Neuronal stem cell (in vitro differentiated cells): ENCODE data around the gene SLX9.

Source experiments
- DNase-seq: peaks from one replicate; pipeline ENCODE4 v3.0.0-alpha.2; 2013; ENCODE audit warnings: low spot score
- H2AFZ ChIP-seq: one replicate; pipeline ENCODE4 v1.6.1; 2013; ENCODE audit warnings: mild to moderate bottlenecking, low read length, inconsistent platforms
- H2AK5ac ChIP-seq: 2 replicates; pipeline ENCODE4 v1.6.1; 2013; ENCODE audit warnings: low read depth, mild to moderate bottlenecking, inconsistent platforms, low read length, moderate library complexity, mixed read lengths
- H2BK120ac ChIP-seq: 2 replicates; pipeline ENCODE4 v1.6.1; 2013; ENCODE audit warnings: low read depth, mild to moderate bottlenecking, inconsistent platforms, low read length, moderate library complexity, mixed read lengths
- H2BK12ac ChIP-seq: one replicate; pipeline ENCODE4 v1.6.1; 2013; ENCODE audit warnings: low read length, inconsistent platforms
- H2BK15ac ChIP-seq: 2 replicates; pipeline ENCODE4 v1.6.1; 2013; ENCODE audit warnings: mild to moderate bottlenecking, low read length, inconsistent platforms, mixed read lengths
- H2BK5ac ChIP-seq: one replicate; pipeline ENCODE4 v1.6.1; 2013; ENCODE audit warnings: inconsistent platforms, mild to moderate bottlenecking, low read length, moderate library complexity
- H3K14ac ChIP-seq: one replicate; pipeline ENCODE4 v1.6.1; 2013; ENCODE audit warnings: low read length, inconsistent platforms
- H3K18ac ChIP-seq: 2 replicates; pipeline ENCODE4 v1.6.1; 2013; ENCODE audit warnings: low read length, inconsistent platforms
- H3K23ac ChIP-seq: 2 replicates; pipeline ENCODE4 v1.6.1; 2013; ENCODE audit warnings: low read depth, mild to moderate bottlenecking, mixed read lengths, low read length, inconsistent platforms; ENCODE audit not compliant: poor library complexity
- H3K27ac ChIP-seq: replicated peaks from 3 replicates; pipeline ENCODE4 v1.5.1; 2013; ENCODE audit warnings: low read length, inconsistent platforms
- H3K27me3 ChIP-seq, 3 experiments: 2 replicates each; pipeline ENCODE4 v1.6.1; 2013; ENCODE audit warnings: low read length in 3 of 3, mild to moderate bottlenecking in 2 of 3, inconsistent platforms in 1 of 3, low read depth in 1 of 3, mixed read lengths in 1 of 3, moderate library complexity in 1 of 3; ENCODE audit not compliant: control insufficient read depth in 3 of 3, insufficient read depth in 3 of 3
- H3K36me3 ChIP-seq, 2 donors: replicated peaks in 1 of 2; 2 replicates each; pipeline ENCODE4 v1.6.1; 2013; ENCODE audit warnings: low read length in 2 of 2; ENCODE audit not compliant: control insufficient read depth in 2 of 2, insufficient read depth in 2 of 2
- H3K4ac ChIP-seq: 2 replicates; pipeline ENCODE4 v1.6.1; 2013; ENCODE audit warnings: inconsistent platforms, mild to moderate bottlenecking, low read length, moderate library complexity
- H3K4me1 ChIP-seq, 2 donors: 1 replicate in 1 of 2; 2 replicates in 1 of 2; pipeline ENCODE4 v1.6.1; 2013; ENCODE audit warnings: low read length in 2 of 2, low read depth in 1 of 2; ENCODE audit not compliant: control insufficient read depth in 2 of 2, insufficient read depth in 1 of 2
- H3K4me2 ChIP-seq: one replicate; pipeline ENCODE4 v1.6.1; 2013; ENCODE audit warnings: mild to moderate bottlenecking, low read length, inconsistent platforms; ENCODE audit not compliant: insufficient read depth, poor library complexity, severe bottlenecking
- H3K4me3 ChIP-seq, 2 donors: 2 replicates each; pipeline ENCODE4 v1.5.1; 2013; ENCODE audit warnings: low read length in 2 of 2, mild to moderate bottlenecking in 2 of 2, inconsistent platforms in 1 of 2, moderate library complexity in 1 of 2
- H3K79me1 ChIP-seq: one replicate; pipeline ENCODE4 v1.6.1; 2013; ENCODE audit warnings: low read depth, mild to moderate bottlenecking, inconsistent platforms, low read length, moderate library complexity
- H3K9ac ChIP-seq: one replicate; pipeline ENCODE4 v1.6.1; 2013; ENCODE audit warnings: mild to moderate bottlenecking, low read depth, low read length, inconsistent platforms; ENCODE audit not compliant: poor library complexity
- H3K9me3 ChIP-seq, 2 donors: replicated peaks in 1 of 2; 2 replicates each; pipeline versions ENCODE3 to v1.6.1; 2013; ENCODE audit warnings: low read length in 2 of 2, mild to moderate bottlenecking in 2 of 2, inconsistent platforms in 1 of 2, low read depth in 1 of 2, mixed read lengths in 1 of 2, moderate library complexity in 1 of 2; ENCODE audit not compliant: control insufficient read depth in 2 of 2, insufficient read depth in 1 of 2
- H4K8ac ChIP-seq: one replicate; pipeline ENCODE4 v1.6.1; 2013; ENCODE audit warnings: low read depth, mild to moderate bottlenecking, inconsistent platforms, low read length, moderate library complexity
- H4K91ac ChIP-seq: one replicate; pipeline ENCODE4 v1.6.1; 2013; ENCODE audit warnings: low read length, low read depth, mild to moderate bottlenecking, inconsistent platforms; ENCODE audit not compliant: poor library complexity
- WGBS, 2 donors: extraction: QIAGEN DNeasy Blood & Tissue Kit; methylation state at CpG; one replicate each; pipeline ENCODE4 v1.1.7; 2013; ENCODE audit warnings: missing lambda C conversion rate in 2 of 2, mixed read lengths in 1 of 2; ENCODE audit not compliant: insufficient read length in 2 of 2, insufficient replicate concordance in 1 of 2; ENCODE audit errors: extremely low coverage in 2 of 2; 5-methylcytosine and 5-hydroxymethylcytosine counted together

SLX9 gene

DNA sequence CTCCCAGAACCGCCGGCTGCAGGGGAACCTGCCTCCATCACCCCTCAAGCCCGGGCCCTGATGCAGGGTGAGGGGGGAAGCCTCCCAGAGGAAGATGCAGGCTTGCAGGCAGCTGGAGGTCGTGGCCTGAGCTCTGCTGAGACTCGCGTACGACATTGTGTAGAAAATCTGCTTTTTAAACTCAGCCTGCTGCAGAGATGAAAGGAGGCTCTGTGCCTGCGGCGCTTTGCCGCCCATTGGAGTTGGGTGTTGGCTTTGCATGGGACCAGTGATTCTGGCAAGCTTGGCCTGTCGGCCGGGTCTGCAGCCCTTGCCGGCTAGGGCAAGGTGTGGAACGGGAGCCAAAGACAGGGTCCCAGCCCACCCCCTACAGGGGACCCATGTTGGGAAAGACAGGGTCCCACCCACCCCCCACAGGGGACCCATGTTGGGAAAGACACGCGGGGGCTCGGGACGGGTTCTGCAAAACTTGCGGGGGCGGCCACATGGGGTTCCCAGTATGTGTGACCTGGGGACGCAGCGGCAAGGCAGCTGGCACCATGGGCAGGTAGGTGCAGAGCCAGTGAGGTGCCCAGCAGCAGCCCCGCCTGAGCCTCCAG, 55.6 kb downstream of the SLX9 start:
- H3K4ac ChIP-seq = peak overlapping the region; percentile 84
- H3K4me3 ChIP-seq = no peak overlapping the region
- H3K79me1 ChIP-seq = no peaks in the 10 kb centered on the region
- H3K27me3 ChIP-seq = peaks cover 0 to 43% (median 0%) of the 10 kb centered on the region in 3 experiments
- peak overlapping the region; percentile 75 for H2BK12ac ChIP-seq
- peak overlapping the region; percentile 76 for H3K18ac ChIP-seq
- H2BK120ac ChIP-seq = no peak overlapping the region
- no peak overlapping the region for H4K8ac ChIP-seq
- H3K23ac ChIP-seq = peak overlapping the region; percentile 55
- WGBS, 2 donors = no CpG with 5 or more reads among the region's 23 CpGs
- H3K4me1 ChIP-seq = peaks cover 0 to 2% of the 10 kb centered on the region in 2 donors
- H2BK5ac ChIP-seq = peak overlapping the region; percentile 39
- H2BK15ac ChIP-seq = peak overlapping the region; percentile 79
- peak overlapping the region; percentile 21 for H3K14ac ChIP-seq
- no peak overlapping the region for H3K27ac ChIP-seq
- no peaks in the 10 kb centered on the region for H3K36me3 ChIP-seq
- H4K91ac ChIP-seq = no peak overlapping the region
- H2AK5ac ChIP-seq = peak overlapping the region; percentile 94
- H2AFZ ChIP-seq = no peak overlapping the region
- no peaks in the 10 kb centered on the region for H3K9me3 ChIP-seq
- H3K4me2 ChIP-seq = no peak overlapping the region
- H3K9ac ChIP-seq = no peak overlapping the region
- DNase-seq = no peak

DNA sequence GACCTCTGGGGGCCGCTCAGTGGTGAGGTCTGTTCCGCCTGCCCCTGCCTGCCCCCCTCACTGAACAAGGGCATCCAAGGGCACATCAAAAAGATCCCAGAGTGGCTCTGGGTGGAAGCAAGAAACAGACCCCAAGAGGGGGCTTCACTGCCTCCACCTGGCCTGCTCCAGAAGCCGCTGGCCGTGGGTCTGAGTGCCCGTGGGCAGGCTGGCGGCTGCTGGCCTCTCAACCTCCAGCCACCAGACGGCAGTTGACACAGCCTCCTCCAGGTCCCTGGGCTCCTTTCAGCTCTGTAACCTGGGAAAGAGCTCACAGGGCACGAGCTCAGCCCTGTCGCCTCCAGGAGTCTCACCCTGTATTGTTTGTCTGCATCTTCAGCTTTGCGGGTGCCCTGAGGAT, 56.3 kb downstream of the SLX9 start:
- H3K4me2 ChIP-seq = no peak overlapping the region
- H2BK15ac ChIP-seq = peak overlapping the region; percentile 79
- no peak overlapping the region for H3K14ac ChIP-seq
- no peaks in the 10 kb centered on the region for H3K9me3 ChIP-seq
- H3K4ac ChIP-seq = no peak overlapping the region
- no peak overlapping the region for H2BK120ac ChIP-seq
- peak overlapping the region; percentile 76 for H3K18ac ChIP-seq
- no peaks in the 10 kb centered on the region for H3K36me3 ChIP-seq
- H3K9ac ChIP-seq = no peak overlapping the region
- no peak overlapping the region for H3K27ac ChIP-seq
- H3K27me3 ChIP-seq = peaks cover 0 to 43% (median 0%) of the 10 kb centered on the region in 3 experiments
- DNase-seq = no peak
- no peak overlapping the region for H2BK5ac ChIP-seq
- no peak overlapping the region for H4K8ac ChIP-seq
- WGBS, 2 donors = no CpG with 5 or more reads among the region's 10 CpGs
- H4K91ac ChIP-seq = no peak overlapping the region
- peaks cover 0 to 2% of the 10 kb centered on the region in 2 donors for H3K4me1 ChIP-seq
- H2AK5ac ChIP-seq = peak overlapping the region; percentile 94
- no peaks in the 10 kb centered on the region for H3K79me1 ChIP-seq
- H3K4me3 ChIP-seq = no peak overlapping the region
- H3K23ac ChIP-seq = no peak overlapping the region
- H2AFZ ChIP-seq = no peak overlapping the region
- H2BK12ac ChIP-seq = no peak overlapping the region

DNA sequence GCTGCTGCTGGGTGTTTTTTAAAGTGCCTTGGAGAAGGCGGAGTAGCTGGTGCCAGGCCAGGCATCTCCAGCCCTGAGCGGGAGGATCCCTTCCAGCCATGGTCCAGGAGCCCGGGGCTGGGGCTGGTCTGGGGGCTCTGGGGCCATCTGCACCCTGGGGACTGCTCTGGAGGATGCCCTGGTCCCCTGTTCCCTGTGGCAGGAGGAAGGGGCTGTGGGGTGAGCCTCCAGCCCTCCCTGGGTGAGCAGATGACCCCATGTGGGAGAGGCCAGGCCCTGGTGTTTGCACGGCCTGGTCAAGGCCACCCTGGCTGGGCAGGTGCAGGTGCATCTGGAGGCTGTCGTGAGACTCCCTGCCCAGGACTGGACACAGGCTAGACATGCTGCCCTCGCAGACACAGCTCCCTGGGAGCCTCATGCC, 56.7 kb downstream of the SLX9 start:
- no peaks in the 10 kb centered on the region for H3K9me3 ChIP-seq
- no peak overlapping the region for H3K4ac ChIP-seq
- H3K4me3 ChIP-seq = no peak overlapping the region
- H3K23ac ChIP-seq = peak overlapping the region; percentile 86
- no peak overlapping the region for H3K9ac ChIP-seq
- H4K91ac ChIP-seq = no peak overlapping the region
- H2BK12ac ChIP-seq = peak overlapping the region; percentile 31
- no peak overlapping the region for H2AFZ ChIP-seq
- peak overlapping the region; percentile 76 for H4K8ac ChIP-seq
- WGBS, 2 donors = no CpG with 5 or more reads among the region's 6 CpGs
- H3K14ac ChIP-seq = peak overlapping the region; percentile 64
- no peak overlapping the region for H3K4me2 ChIP-seq
- H3K18ac ChIP-seq = peak overlapping the region; percentile 83
- DNase-seq = no peak
- H3K27ac ChIP-seq = no peak overlapping the region
- H3K36me3 ChIP-seq = no peaks in the 10 kb centered on the region
- peaks cover 0 to 2% of the 10 kb centered on the region in 2 donors for H3K4me1 ChIP-seq
- peak overlapping the region; percentile 47 for H2BK120ac ChIP-seq
- H2BK15ac ChIP-seq = peak overlapping the region; percentile 19
- H2AK5ac ChIP-seq = peak overlapping the region; percentile 71
- peaks cover 0 to 43% (median 0%) of the 10 kb centered on the region in 3 experiments for H3K27me3 ChIP-seq
- H2BK5ac ChIP-seq = no peak overlapping the region
- H3K79me1 ChIP-seq = no peaks in the 10 kb centered on the region

DNA sequence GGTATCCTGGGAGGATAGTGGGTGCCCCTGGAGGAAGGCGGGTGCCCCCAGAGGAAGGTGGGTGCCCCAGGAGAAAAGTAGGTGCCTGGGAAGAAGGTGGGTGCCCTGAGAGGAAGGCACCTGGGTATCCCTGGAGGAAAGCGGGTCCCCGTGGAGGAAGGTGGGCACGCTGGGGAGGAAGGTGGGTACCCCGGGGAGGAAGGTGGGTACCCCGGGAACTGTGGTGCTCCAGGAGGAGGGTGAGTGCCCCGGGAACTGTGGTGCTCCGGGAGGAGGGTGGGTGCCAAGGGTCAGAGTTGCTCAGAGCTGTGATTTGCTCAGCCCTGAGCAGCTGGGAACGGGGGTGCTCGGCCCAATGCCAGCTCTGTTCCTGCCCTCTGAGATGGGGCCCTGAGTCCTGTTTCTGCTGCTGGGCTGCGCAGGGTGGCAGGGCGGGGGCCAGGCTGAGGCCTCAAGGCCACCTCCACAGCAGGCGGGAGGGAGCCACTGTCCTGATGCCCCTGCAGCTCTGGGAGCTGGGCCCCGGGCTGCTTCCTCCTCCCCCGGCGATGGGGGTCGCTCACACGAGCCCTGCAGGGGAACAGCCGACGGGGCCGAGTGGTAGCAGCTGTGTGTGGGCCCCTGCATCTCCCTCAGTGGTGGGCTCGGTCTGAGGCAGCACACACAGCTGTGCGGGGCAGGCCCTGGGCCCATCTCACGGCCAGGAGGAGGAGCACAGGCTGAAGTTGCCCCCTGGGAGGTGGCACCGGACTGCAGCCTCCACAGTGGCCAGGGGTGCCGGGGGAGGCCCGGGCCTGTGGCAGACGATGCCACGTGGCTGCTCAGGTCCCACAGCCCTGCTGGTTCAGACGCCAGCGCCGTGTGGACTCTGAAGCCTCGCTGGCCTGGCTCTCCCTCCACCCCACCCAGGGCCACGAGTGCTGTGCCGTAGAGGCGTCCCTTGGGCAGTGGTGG, 57.4 kb downstream of the SLX9 start:
- H3K23ac ChIP-seq = peak overlapping the region; percentile 96
- no peaks in the 10 kb centered on the region for H3K36me3 ChIP-seq
- peak overlapping the region; percentile 83 for H3K18ac ChIP-seq

More for the DNA sequence above, 57.4 kb downstream of the SLX9 start:
- Histone ChIP-seq H3K4ac (no peak overlapping the region), H3K79me1 (no peaks in the 10 kb centered on the region), H3K9me3 (no peaks in the 10 kb centered on the region), H2BK15ac (peak overlapping the region; percentile 19), H2BK120ac (peak overlapping the region; percentile 47), H4K8ac (peak overlapping the region; percentile 76), H3K4me3 (no peak overlapping the region), H2AFZ (no peak overlapping the region), H2BK12ac (peak overlapping the region; percentile 97), H3K9ac (peak overlapping the region; percentile 72), H3K27me3 (peaks cover 0 to 43% (median 0%) of the 10 kb centered on the region in 3 experiments), H3K27ac (no peak overlapping the region), H2BK5ac (peak overlapping the region; percentile 53), H3K4me2 (no peak overlapping the region), H2AK5ac (peak overlapping the region; percentile 94), H3K4me1 (peaks cover 0 to 2% of the 10 kb centered on the region in 2 donors), H3K14ac (peak overlapping the region; percentile 56), H4K91ac (no peak overlapping the region)
- WGBS, 2 donors = no CpG with 5 or more reads among the region's 36 CpGs
- DNase-seq = no peak
